Stimulated activated CD8-positive, alpha-beta memory T cell treated with anti-CD3 and anti-CD28 coated beads, Interleukin-2, amount 100 ng/mL, for 48 hours (primary cell): Measurements from ENCODE around the gene CAPS2.
"Not testable (repeated sequence)": the region's sequence is repeated elsewhere in the genome, so short reads cannot be mapped to it uniquely, and the experiment has no call there.

ENCODE experiments used
- DNase-seq, 2 donors: peaks; one replicate each; pipeline ENCODE4 v3.0.0-alpha.2; 2020; ENCODE audit warnings: low read depth in 2 of 2

The CAPS2 gene

GRCh38 chr12:75329918-75330826 lies at the start of gene CAPS2:
CAPS2 (minus strand) TSS chr12:75330324; CDS start chr12:75326498, 3,826 bp downstream.
- peak; percentile 49 to 54 for DNase-seq

- DNase-seq: no peak
These were observed 48.2 kb upstream of the CAPS2 start for GRCh38 chr12:75378354-75378753.

- no peak for DNase-seq
These were observed 44.8 kb upstream of the CAPS2 start for GRCh38 chr12:75374971-75375370.

- no peak for DNase-seq
These were observed 36.5 kb upstream of the CAPS2 start for GRCh38 chr12:75366629-75367028.

- no peak for DNase-seq
These were observed 34.8 kb upstream of the CAPS2 start for GRCh38 chr12:75364919-75365318.

- DNase-seq: no peak
These were observed 31.3 kb upstream of the CAPS2 start for GRCh38 chr12:75361408-75361807.

- DNase-seq: no peak
These were observed 30.8 kb upstream of the CAPS2 start for GRCh38 chr12:75360920-75361319.

GRCh38 chr12:75354011-75354410 lies 23.9 kb upstream of the CAPS2 start:
- no peak for DNase-seq

- DNase-seq: no peak
These were observed 20.3 kb upstream of the CAPS2 start for GRCh38 chr12:75350413-75350812.

- no peak for DNase-seq
These were observed 19.8 kb upstream of the CAPS2 start for GRCh38 chr12:75349946-75350345.

- not testable (repeated sequence) for DNase-seq
These were observed 16.1 kb upstream of the CAPS2 start for GRCh38 chr12:75346215-75346614.

- no peak for DNase-seq
These were observed 15.4 kb upstream of the CAPS2 start for GRCh38 chr12:75345531-75345930.

GRCh38 chr12:75341873-75342272 lies 11.7 kb upstream of the CAPS2 start:
- DNase-seq: no peak

GRCh38 chr12:75337905-75338304 lies 7.8 kb upstream of the CAPS2 start:
- no peak for DNase-seq

- peak; percentile 59 to 72 for DNase-seq
These were observed 4.4 kb upstream of the CAPS2 start, which contains the start of gene GLIPR1L1 for GRCh38 chr12:75334384-75335030. GLIPR1L1 (plus strand) TSS chr12:75334670; CDS start chr12:75334729, 59 bp downstream.

- DNase-seq: no peak
These were observed 2.5 kb downstream of the CAPS2 start for GRCh38 chr12:75327642-75328041.

GRCh38 chr12:75323663-75324062 lies 6.5 kb downstream of the CAPS2 start:
- DNase-seq: no peak

- no peak for DNase-seq
These were observed 7.7 kb downstream of the CAPS2 start for GRCh38 chr12:75322464-75322863.

- no peak for DNase-seq
These were observed 12.3 kb downstream of the CAPS2 start for GRCh38 chr12:75317784-75318183.

GRCh38 chr12:75315518-75315917 lies 14.6 kb downstream of the CAPS2 start:
- DNase-seq: no peak

GRCh38 chr12:75311369-75311768 lies 18.8 kb downstream of the CAPS2 start:
- no peak for DNase-seq

GRCh38 chr12:75308279-75308678 lies 21.8 kb downstream of the CAPS2 start:
- DNase-seq: no peak
